ENCODE data around the gene FCN1. TPM values are rescaled to one million over a fixed set of nuclear protein-coding genes. Genes with fewer than 3 reads are reported as not detected.

FCN1 gene
- total RNA-seq, 4 donors from 2014 or later: 1.3 to 27.0 (median 10.9) TPM

GRCh38 chr9:134951461-134951860 lies 33.7 kb upstream of the FCN1 start:
- DNase-seq (ENCODE audit: low spot score): no peak
- TF ChIP-seq, protein P1, sequence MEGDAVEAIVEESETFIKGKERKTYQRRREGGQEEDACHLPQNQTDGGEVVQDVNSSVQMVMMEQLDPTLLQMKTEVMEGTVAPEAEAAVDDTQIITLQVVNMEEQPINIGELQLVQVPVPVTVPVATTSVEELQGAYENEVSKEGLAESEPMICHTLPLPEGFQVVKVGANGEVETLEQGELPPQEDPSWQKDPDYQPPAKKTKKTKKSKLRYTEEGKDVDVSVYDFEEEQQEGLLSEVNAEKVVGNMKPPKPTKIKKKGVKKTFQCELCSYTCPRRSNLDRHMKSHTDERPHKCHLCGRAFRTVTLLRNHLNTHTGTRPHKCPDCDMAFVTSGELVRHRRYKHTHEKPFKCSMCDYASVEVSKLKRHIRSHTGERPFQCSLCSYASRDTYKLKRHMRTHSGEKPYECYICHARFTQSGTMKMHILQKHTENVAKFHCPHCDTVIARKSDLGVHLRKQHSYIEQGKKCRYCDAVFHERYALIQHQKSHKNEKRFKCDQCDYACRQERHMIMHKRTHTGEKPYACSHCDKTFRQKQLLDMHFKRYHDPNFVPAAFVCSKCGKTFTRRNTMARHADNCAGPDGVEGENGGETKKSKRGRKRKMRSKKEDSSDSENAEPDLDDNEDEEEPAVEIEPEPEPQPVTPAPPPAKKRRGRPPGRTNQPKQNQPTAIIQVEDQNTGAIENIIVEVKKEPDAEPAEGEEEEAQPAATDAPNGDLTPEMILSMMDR (IDR thresholded peaks at IDR 0.05): no peak
- no peak for ATAC-seq (ENCODE audit: low FRiP score)

DNA sequence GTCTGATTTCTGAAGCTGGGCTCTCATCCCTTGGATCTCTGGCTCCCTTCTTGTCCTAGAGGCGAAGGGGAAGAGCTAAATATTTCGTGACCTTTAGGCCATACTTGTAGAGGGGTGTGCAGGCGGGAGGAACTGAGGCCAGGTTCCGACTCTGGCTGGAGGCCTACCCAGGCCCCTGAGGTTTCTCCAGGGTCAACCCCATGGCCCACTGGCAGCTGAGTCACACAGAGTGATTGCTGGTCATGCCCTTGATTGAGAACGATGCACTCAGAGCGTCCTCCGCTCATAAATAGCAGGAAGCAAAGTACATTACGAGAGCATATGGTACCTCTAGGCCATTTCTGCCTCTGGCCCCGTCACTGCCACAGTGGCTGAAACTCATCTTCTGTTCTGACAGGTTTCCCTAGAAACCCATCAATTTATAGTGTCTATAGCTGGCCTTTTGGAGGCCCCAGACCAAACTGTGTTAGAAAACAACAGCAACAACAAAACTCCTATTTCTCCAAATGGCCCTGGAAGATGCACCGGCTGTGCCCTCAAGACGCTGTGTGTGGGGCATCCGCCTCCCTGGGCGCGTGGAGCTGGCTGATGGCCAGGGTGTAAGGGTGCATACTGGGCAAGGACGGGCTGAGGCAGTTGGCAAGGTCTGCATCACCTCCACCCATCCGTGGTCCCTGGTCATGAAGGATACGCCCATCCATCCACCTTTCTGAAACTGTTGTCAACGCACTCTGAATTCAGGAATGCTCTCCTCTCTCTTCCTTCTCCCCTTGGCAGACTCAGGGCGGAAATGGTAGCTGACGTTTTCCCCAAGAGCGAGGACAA lies 32.9 kb upstream of the FCN1 start:
- TF ChIP-seq, protein P1 (IDR thresholded peaks at IDR 0.05): no peak
- ATAC-seq (ENCODE audit: low FRiP score) (no peak), DNase-seq (ENCODE audit: low spot score) (no peak)

DNA sequence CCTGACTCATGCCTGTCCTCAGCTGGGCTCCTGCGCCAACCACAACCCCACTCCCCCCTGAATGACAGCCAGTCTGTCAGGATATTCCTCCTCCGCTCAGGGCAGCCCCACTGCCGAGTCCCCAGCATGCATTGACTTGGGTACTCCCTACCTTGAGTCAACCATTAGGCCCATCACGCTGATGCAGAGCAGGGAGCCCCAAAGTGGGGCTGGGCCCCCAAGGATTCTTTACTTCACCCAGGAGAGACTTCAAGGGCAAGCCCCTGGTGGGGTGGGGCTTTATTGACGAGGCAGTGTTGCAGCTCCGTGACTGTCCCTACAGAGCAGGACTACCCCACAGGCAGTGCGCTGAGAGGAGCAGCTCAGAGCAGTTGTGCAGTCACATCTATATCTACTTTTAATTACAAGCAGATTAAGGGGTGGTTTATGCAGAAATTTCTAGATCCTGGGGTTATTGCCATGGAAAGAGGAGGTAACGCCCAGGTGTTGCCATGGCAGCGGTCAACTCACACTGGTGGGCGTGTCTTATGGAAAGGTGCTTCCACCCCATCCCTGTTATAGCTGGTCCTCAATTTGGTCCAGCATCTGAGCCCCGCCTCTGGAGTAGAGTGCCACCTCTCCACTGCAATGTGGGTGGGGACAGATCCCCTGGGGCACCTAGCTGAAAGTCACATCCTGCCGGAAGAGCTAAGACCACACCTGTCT lies 32.1 kb upstream of the FCN1 start:
- ATAC-seq (ENCODE audit: low FRiP score) (no peak), DNase-seq (ENCODE audit: low spot score) (no peak)

DNA sequence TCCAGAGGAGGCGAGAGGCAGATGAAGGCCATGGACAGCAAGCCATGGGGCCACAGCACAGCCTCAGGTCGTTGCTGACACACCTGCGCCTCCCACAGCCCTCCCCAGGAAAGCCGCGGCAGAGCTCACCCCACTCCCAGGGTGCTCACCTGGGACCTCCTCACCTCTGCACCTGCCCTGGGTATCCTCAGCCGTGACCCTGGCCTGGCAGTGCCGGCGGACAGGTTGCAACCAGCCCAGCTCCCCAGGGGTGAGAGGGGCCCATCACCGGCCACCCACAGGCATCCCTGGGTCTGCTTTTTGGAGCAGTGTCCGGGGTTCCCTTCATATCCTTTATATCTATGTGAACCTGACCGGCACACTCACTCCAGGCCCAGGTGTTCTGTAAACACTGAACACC lies 30.4 kb upstream of the FCN1 start:
- ATAC-seq (ENCODE audit: low FRiP score): no peak
- TF ChIP-seq, protein P1 (IDR thresholded peaks at IDR 0.05): no peak
- no peak for DNase-seq (ENCODE audit: low spot score)

More for the DNA sequence above, 32.1 kb upstream of the FCN1 start:
- TF ChIP-seq, protein P1 (IDR thresholded peaks at IDR 0.05): no peak

GRCh38 chr9:134947265-134947955 lies 29.7 kb upstream of the FCN1 start:
- DNase-seq (ENCODE audit: low spot score) (no peak), ATAC-seq (ENCODE audit: low FRiP score) (no peak)
- TF ChIP-seq, protein P1 (IDR thresholded peaks at IDR 0.05): no peak

DNA sequence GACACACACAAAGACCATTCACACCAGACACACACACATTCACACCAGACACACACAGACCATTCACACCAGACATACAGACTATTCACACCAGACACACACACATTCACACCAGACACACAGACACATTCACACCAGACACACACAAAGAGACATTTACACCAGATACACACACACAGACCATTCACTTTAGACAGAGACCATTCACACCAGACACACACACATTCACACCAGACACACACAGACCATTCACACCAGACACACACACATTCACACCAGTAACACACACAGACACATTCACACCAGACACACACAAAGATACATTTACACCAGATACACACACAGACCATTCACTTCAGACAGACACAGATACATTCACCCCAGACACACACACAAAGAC lies 29.0 kb upstream of the FCN1 start:
- TF ChIP-seq, protein P1 (IDR thresholded peaks at IDR 0.05): no peak
- no peak for ATAC-seq (ENCODE audit: low FRiP score)

More for the DNA sequence above, 29.0 kb upstream of the FCN1 start:
- DNase-seq (ENCODE audit: low spot score): no peak

Measured in omental fat pad (tissue), 4 donors.